ENCODE measurements around the gene WASHC4. TPM values are rescaled to one million over a fixed set of nuclear protein-coding genes. Genes with fewer than 3 reads are reported as not detected.

Gene WASHC4
- total RNA-seq, 1 donor from 2014 or later: 124 TPM

- no peak for DNase-seq (ENCODE audit: low read depth, low spot score)
These were observed 98.0 kb downstream of the WASHC4 start for GRCh38 chr12:105205322-105206048.

DNA sequence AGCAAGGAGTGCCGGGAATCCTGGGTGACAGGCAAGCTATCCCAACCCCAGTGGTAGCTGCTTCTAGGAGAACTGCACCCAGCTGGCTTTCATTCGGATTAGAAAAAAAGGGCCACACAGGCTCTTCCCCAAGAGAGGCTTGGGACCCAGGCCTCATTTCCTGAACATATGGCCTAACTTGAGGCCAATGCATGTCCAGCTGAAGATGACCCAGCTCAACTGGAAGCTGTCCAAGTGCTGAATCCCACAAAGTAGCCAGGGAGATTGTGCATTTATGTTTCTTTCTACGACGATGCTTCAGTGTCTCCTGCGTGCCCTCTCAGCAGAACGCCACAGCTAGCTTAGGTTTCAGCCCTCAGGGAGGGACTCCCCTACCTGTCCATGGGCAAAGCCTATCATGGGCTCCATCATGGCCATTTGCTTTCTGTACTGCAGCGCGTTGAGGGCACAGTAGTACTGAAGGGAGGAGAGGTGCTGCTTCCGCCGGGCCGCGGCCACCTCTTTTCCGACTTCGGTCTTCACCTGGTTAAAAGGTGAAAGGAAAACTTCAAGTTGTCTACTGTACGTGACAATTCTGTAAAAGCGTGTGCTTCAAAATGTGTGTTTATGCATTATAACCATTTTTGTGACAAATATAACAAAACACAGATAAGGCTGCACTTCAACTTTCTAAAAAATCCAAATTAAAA lies 99.3 kb downstream of the WASHC4 start:
- no peak for DNase-seq (ENCODE audit: low read depth, low spot score)

DNA sequence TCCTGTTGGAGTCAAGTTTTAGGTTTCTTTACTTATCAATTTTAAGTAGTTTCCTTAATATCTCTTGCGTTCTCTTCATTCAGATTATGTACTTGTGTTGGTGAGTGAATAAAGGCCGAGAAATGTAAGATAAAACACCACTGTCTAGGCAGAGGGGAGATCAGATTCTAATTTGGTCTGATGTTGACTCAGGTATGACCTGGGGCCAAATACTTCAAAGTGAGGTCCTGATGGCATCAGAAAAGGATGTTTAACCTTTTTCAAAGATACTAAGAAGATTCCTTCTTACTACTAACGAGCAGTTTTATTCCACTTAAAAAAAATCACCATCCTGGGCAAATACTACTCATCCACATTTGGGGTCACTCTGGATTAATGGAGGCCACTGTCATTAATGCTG lies 101.6 kb downstream of the WASHC4 start:
- no peak for DNase-seq (ENCODE audit: low read depth, low spot score)

DNA sequence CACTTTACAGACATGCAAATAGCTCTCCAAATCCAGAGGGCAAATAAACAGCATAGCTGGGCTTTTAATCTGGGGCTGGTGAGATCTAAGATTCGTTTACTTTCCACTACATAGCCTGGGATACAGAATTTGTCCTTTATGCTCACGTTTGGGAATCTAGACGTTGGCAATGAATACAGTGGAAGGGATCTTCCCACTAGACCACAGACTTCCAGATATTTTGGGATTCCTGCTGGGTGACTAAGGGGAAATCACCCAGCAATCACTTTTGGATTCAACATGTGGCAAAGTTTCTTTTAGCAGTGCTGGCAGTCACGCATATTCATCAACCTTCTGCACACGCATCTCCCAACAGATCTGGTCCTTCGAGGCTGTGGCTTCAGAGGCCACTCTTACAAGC lies 104.9 kb downstream of the WASHC4 start:
- no peak for DNase-seq (ENCODE audit: low read depth, low spot score)

- DNase-seq (ENCODE audit: low read depth, low spot score): no peak
These were observed 106.6 kb downstream of the WASHC4 start for GRCh38 chr12:105214148-105214547.

DNA sequence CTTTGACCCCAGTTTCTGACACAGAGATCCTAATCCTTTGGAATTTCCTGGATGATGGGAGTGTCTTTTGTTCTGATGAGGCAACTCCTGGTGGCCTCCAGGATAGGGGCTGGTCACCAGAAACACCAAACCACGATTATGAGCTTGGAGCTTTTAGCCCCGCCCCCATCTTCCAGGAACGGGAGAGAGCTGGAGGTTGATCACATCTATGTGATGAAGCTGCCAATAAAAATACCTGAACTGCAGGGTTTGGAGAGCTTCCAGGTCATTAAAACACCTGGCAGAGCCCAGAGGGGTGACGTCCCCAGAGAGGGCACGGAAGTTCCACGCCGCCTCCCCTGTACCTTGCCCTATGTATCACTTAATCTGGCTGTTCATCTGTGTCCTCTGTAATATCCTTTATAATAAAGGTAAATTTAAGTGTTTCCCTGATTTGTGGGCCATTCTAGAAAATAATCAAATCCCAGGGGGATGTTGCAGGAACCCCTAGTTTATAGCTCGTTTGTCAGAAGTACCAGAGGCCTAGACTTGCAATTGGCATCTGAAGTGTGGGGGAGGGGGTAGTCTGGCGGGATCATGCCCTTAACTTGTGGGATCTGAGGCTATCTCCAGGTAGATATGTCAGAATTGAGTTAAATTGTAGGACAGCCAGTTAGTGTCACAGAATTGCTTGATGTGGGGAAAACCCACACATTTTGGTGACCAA lies 107.3 kb downstream of the WASHC4 start:
- no peak for DNase-seq (ENCODE audit: low read depth, low spot score)

DNA sequence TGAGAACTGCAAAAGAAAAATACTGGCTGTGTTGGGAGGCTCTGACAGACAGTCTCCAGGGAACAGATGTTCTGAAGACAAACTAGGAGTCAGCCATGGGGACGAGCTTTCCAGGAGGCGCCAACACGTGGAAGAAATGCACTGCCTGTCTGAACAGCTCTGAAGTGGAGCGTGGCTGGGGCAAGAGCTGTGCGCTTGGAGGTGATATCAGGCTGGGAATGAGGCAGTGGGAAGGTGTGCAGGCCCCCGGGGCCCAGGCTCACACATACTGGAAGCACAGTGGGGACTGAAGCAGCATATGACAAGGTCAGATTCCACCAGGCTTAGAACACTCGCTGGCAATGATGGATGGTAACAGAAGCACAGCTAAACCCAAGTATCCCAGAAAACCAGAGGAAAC lies 110.9 kb downstream of the WASHC4 start:
- no peak for DNase-seq (ENCODE audit: low read depth, low spot score)

Other genes starting within 250 kb of the WASHC4 start
- gene SLC41A2, start 149.4 kb upstream of the WASHC4 start, total RNA-seq: 14.3 and 24.5 TPM in 2 replicates
- 14.1 and 18.1 TPM in 2 replicates for gene NOPCHAP1, start 121.4 kb upstream of the WASHC4 start, total RNA-seq
- 2.5 and 2.9 TPM in 2 replicates for gene ALDH1L2, start 23.3 kb upstream of the WASHC4 start, total RNA-seq
- 9.6 and 14.6 TPM in 2 replicates for gene APPL2, start 128.4 kb downstream of the WASHC4 start, total RNA-seq
- 47.5 and 54.6 TPM in 2 replicates for gene C12orf75, start 223.0 kb downstream of the WASHC4 start, total RNA-seq